Activated naive CD8-positive, alpha-beta T cell (primary cell): Measurements from ENCODE around the gene SLC41A1.
"Not testable (repeated sequence)": the region's sequence is repeated elsewhere in the genome, so short reads cannot be mapped to it uniquely, and the experiment has no call there.

Experiments used
- H3K27ac Mint-ChIP-seq: one replicate; pipeline ENCODE4 v1.8.0; 2021; ENCODE audit warnings: mixed read lengths
- H3K27me3 Mint-ChIP-seq: one replicate; pipeline ENCODE4 v1.8.0; 2021; ENCODE audit warnings: mixed read lengths
- H3K36me3 Mint-ChIP-seq: one replicate; pipeline ENCODE4 v1.8.0; 2021; ENCODE audit warnings: mixed read lengths
- H3K4me1 Mint-ChIP-seq: one replicate; pipeline ENCODE4 v1.8.0; 2021; ENCODE audit warnings: low read depth, mixed read lengths
- H3K4me3 Mint-ChIP-seq: one replicate; pipeline ENCODE4 v1.8.0; 2021; ENCODE audit warnings: mild to moderate bottlenecking, mixed read lengths
- H3K9me3 Mint-ChIP-seq: one replicate; pipeline ENCODE4 v1.8.0; 2021; ENCODE audit warnings: low read depth, mixed read lengths

The SLC41A1 gene

GRCh38 chr1:205832326-205832751 is 19.3 kb upstream of the SLC41A1 start:
- no peaks in the 10 kb centered on the region for H3K4me1 Mint-ChIP-seq

GRCh38 chr1:205827623-205828022 is 14.6 kb upstream of the SLC41A1 start:
- H3K9me3 Mint-ChIP-seq: peaks cover 6% of the 10 kb centered on the region
- H3K36me3 Mint-ChIP-seq: peaks cover 17% of the 10 kb centered on the region
- no peaks in the 10 kb centered on the region for H3K27me3 Mint-ChIP-seq
- H3K4me3 Mint-ChIP-seq: no peak overlapping the region
- no peak overlapping the region for H3K27ac Mint-ChIP-seq
- H3K4me1 Mint-ChIP-seq: peaks cover 3% of the 10 kb centered on the region

More at GRCh38 chr1:205832326-205832751, 19.3 kb upstream of the SLC41A1 start:
- Mint-ChIP-seq H3K4me3 (no peak overlapping the region), H3K27ac (no peak overlapping the region), H3K9me3 (no peaks in the 10 kb centered on the region), H3K27me3 (no peaks in the 10 kb centered on the region), H3K36me3 (peaks cover 11% of the 10 kb centered on the region)

GRCh38 chr1:205826995-205827394 is 14.0 kb upstream of the SLC41A1 start:
- Mint-ChIP-seq H3K4me3 (no peak overlapping the region), H3K9me3 (peaks cover 6% of the 10 kb centered on the region), H3K36me3 (peaks cover 23% of the 10 kb centered on the region), H3K27me3 (no peaks in the 10 kb centered on the region), H3K4me1 (peaks cover 3% of the 10 kb centered on the region), H3K27ac (no peak overlapping the region)

GRCh38 chr1:205826016-205826806 is 13.2 kb upstream of the SLC41A1 start:
- Mint-ChIP-seq H3K36me3 (peaks cover 23% of the 10 kb centered on the region), H3K4me1 (peaks cover 3% of the 10 kb centered on the region), H3K27me3 (no peaks in the 10 kb centered on the region), H3K4me3 (no peak overlapping the region), H3K9me3 (peaks cover 6% of the 10 kb centered on the region), H3K27ac (no peak overlapping the region)

- H3K27me3 Mint-ChIP-seq: no peaks in the 10 kb centered on the region
- H3K4me3 Mint-ChIP-seq: no peak overlapping the region
- peaks cover 20% of the 10 kb centered on the region for H3K36me3 Mint-ChIP-seq
- H3K9me3 Mint-ChIP-seq: peaks cover 6% of the 10 kb centered on the region
- H3K27ac Mint-ChIP-seq: no peak overlapping the region
- peaks cover 5% of the 10 kb centered on the region for H3K4me1 Mint-ChIP-seq
Measured at GRCh38 chr1:205824180-205824579, 11.2 kb upstream of the SLC41A1 start.

GRCh38 chr1:205823260-205823659 is 10.3 kb upstream of the SLC41A1 start:
- H3K27me3 Mint-ChIP-seq, H3K4me3 Mint-ChIP-seq, H3K9me3 Mint-ChIP-seq, H3K4me1 Mint-ChIP-seq, H3K27ac Mint-ChIP-seq: not testable (repeated sequence)
- H3K36me3 Mint-ChIP-seq: peaks cover 20% of the 10 kb centered on the region

GRCh38 chr1:205822397-205822796 is 9.4 kb upstream of the SLC41A1 start:
- Mint-ChIP-seq H3K4me1 (peaks cover 14% of the 10 kb centered on the region), H3K4me3 (no peak overlapping the region), H3K27ac (no peak overlapping the region), H3K9me3 (peaks cover 6% of the 10 kb centered on the region), H3K36me3 (peaks cover 16% of the 10 kb centered on the region), H3K27me3 (no peaks in the 10 kb centered on the region)

GRCh38 chr1:205817988-205818387 is 5.0 kb upstream of the SLC41A1 start:
- H3K27ac Mint-ChIP-seq: no peak overlapping the region
- peaks cover 22% of the 10 kb centered on the region for H3K4me1 Mint-ChIP-seq
- peaks cover 7% of the 10 kb centered on the region for H3K36me3 Mint-ChIP-seq
- no peaks in the 10 kb centered on the region for H3K9me3 Mint-ChIP-seq
- H3K4me3 Mint-ChIP-seq: no peak overlapping the region
- H3K27me3 Mint-ChIP-seq: no peaks in the 10 kb centered on the region

- H3K27ac Mint-ChIP-seq: no peak overlapping the region
- H3K4me1 Mint-ChIP-seq: peaks cover 23% of the 10 kb centered on the region
- no peaks in the 10 kb centered on the region for H3K9me3 Mint-ChIP-seq
- H3K36me3 Mint-ChIP-seq: peaks cover 4% of the 10 kb centered on the region
- no peak overlapping the region for H3K4me3 Mint-ChIP-seq
- H3K27me3 Mint-ChIP-seq: no peaks in the 10 kb centered on the region
Measured at GRCh38 chr1:205817364-205817763, 4.4 kb upstream of the SLC41A1 start.

- peak overlapping the region; percentile 82 for H3K27ac Mint-ChIP-seq
- H3K36me3 Mint-ChIP-seq: peaks cover 3% of the 10 kb centered on the region
- peak overlapping the region; percentile 94 for H3K4me3 Mint-ChIP-seq
- no peaks in the 10 kb centered on the region for H3K27me3 Mint-ChIP-seq
- H3K9me3 Mint-ChIP-seq: no peaks in the 10 kb centered on the region
- H3K4me1 Mint-ChIP-seq: peaks cover 55% of the 10 kb centered on the region
Measured at GRCh38 chr1:205813755-205814058, 709 bp upstream of the SLC41A1 start.

GRCh38 chr1:205812271-205812877 is 624 bp downstream of the SLC41A1 start:
- peaks cover 3% of the 10 kb centered on the region for H3K36me3 Mint-ChIP-seq
- H3K27me3 Mint-ChIP-seq: no peaks in the 10 kb centered on the region
- peak overlapping the region; percentile 88 for H3K27ac Mint-ChIP-seq
- peaks cover 56% of the 10 kb centered on the region for H3K4me1 Mint-ChIP-seq
- no peaks in the 10 kb centered on the region for H3K9me3 Mint-ChIP-seq
- peak overlapping the region; percentile 91 for H3K4me3 Mint-ChIP-seq

- H3K4me3 Mint-ChIP-seq: peak overlapping the region; percentile 91
Measured at GRCh38 chr1:205811660-205812059, 1.3 kb downstream of the SLC41A1 start.

GRCh38 chr1:205810448-205811157 is 2.4 kb downstream of the SLC41A1 start:
- H3K4me1 Mint-ChIP-seq: peaks cover 73% of the 10 kb centered on the region
- H3K27me3 Mint-ChIP-seq: no peaks in the 10 kb centered on the region
- peaks cover 3% of the 10 kb centered on the region for H3K36me3 Mint-ChIP-seq
- peak overlapping the region; percentile 50 for H3K27ac Mint-ChIP-seq
- H3K4me3 Mint-ChIP-seq: peak overlapping the region; percentile 91
- H3K9me3 Mint-ChIP-seq: no peaks in the 10 kb centered on the region

More at GRCh38 chr1:205811660-205812059, 1.3 kb downstream of the SLC41A1 start:
- Mint-ChIP-seq H3K36me3 (peaks cover 3% of the 10 kb centered on the region), H3K27ac (peak overlapping the region; percentile 88), H3K9me3 (no peaks in the 10 kb centered on the region), H3K4me1 (peaks cover 63% of the 10 kb centered on the region), H3K27me3 (no peaks in the 10 kb centered on the region)

- Mint-ChIP-seq H3K27ac (no peak overlapping the region), H3K27me3 (no peaks in the 10 kb centered on the region), H3K4me3 (peak overlapping the region; percentile 91), H3K9me3 (no peaks in the 10 kb centered on the region), H3K36me3 (peaks cover 3% of the 10 kb centered on the region), H3K4me1 (peaks cover 79% of the 10 kb centered on the region)
Measured at GRCh38 chr1:205809942-205810345, 3.1 kb downstream of the SLC41A1 start.

GRCh38 chr1:205809469-205809868 is 3.5 kb downstream of the SLC41A1 start:
- no peaks in the 10 kb centered on the region for H3K9me3 Mint-ChIP-seq
- peaks cover 81% of the 10 kb centered on the region for H3K4me1 Mint-ChIP-seq
- peak overlapping the region; percentile 3 for H3K27ac Mint-ChIP-seq
- H3K36me3 Mint-ChIP-seq: peaks cover 3% of the 10 kb centered on the region
- no peaks in the 10 kb centered on the region for H3K27me3 Mint-ChIP-seq
- peak overlapping the region; percentile 91 for H3K4me3 Mint-ChIP-seq
